Neural cell (in vitro differentiated cells): ENCODE measurements around the gene RNU2-63P. TPM values are rescaled to one million over a fixed set of nuclear protein-coding genes. Genes with fewer than 3 reads are reported as not detected.
"Not testable (repeated sequence)": the region's sequence is repeated elsewhere in the genome, so short reads cannot be mapped to it uniquely, and the experiment has no call there.

Experiments
- H2AFZ ChIP-seq: fragments of 200-600, 300-800 bp; sonication (generic), shearing (Covaris generic); 2 replicates; pipeline ENCODE4 v1.6.0; 2014; ENCODE audit warnings: low read depth, mild to moderate bottlenecking, antibody characterized with exemption, low read length, moderate library complexity
- H3F3A ChIP-seq: fragments of 200-600 bp; shearing (Covaris generic); 2 replicates; pipeline ENCODE4 v1.6.1; 2016; ENCODE audit warnings: mild to moderate bottlenecking, moderate library complexity, mixed read lengths, antibody characterized with exemption, low read length; ENCODE audit not compliant: insufficient read depth, poor library complexity, severe bottlenecking
- H3K27ac ChIP-seq: fragments of 200-600, 300-800 bp; sonication (generic), shearing (Covaris generic); 2 replicates; pipeline ENCODE4 v1.5.1; 2014; ENCODE audit warnings: mild to moderate bottlenecking, low read length, moderate library complexity
- H3K27me3 ChIP-seq: fragments of 300-800, 200-600 bp; sonication (generic), shearing (Covaris generic); 2 replicates; pipeline ENCODE4 v1.6.0; 2014; ENCODE audit warnings: mild to moderate bottlenecking, low read depth, low read length, moderate library complexity; ENCODE audit not compliant: insufficient read depth
- H3K36me3 ChIP-seq: fragments of 300-800, 200-600 bp; sonication (generic), shearing (Covaris generic); 2 replicates; pipeline ENCODE4 v1.5.1; 2014; ENCODE audit warnings: mild to moderate bottlenecking, antibody characterized with exemption, low read length, moderate library complexity; ENCODE audit not compliant: insufficient read depth
- H3K4me2 ChIP-seq: fragments of 300-800, 200-600 bp; sonication (generic), shearing (Covaris generic); 2 replicates; pipeline ENCODE4 v1.6.0; 2014; ENCODE audit warnings: mild to moderate bottlenecking, low read length
- H3K4me3 ChIP-seq: fragments of 300-800, 200-600 bp; sonication (generic), shearing (Covaris generic); 2 replicates; pipeline ENCODE4 v1.5.1; 2014; ENCODE audit warnings: mild to moderate bottlenecking, low read length, moderate library complexity
- H3K79me2 ChIP-seq: fragments of 200-600 bp; shearing (Covaris generic); replicated peaks from 2 replicates; pipeline ENCODE4 v1.6.0; 2014; ENCODE audit warnings: mild to moderate bottlenecking, low read length, moderate library complexity; ENCODE audit not compliant: insufficient read depth
- H3K9ac ChIP-seq: fragments of 300-800, 200-600 bp; sonication (generic), shearing (Covaris generic); 2 replicates; pipeline ENCODE4 v1.6.1; 2016; ENCODE audit warnings: mild to moderate bottlenecking, low read length, mixed read lengths
- H3K9me2 ChIP-seq: fragments of 200-600 bp; shearing (Covaris generic); 2 replicates; pipeline ENCODE4 v1.6.1; 2016; ENCODE audit warnings: mild to moderate bottlenecking, low read length, mixed read lengths; ENCODE audit not compliant: insufficient read depth
- H3K9me3 ChIP-seq: fragments of 200-600, 300-800 bp; sonication (generic), shearing (Covaris generic); 2 replicates; pipeline ENCODE4 v1.6.1; 2016; ENCODE audit warnings: mild to moderate bottlenecking, mixed run types, low read length, moderate library complexity, mixed read lengths
- H4K20me1 ChIP-seq: fragments of 200-600 bp; shearing (Covaris generic); 2 replicates; pipeline ENCODE4 v1.6.1; 2016; ENCODE audit warnings: mild to moderate bottlenecking, mixed run types; ENCODE audit not compliant: insufficient read depth
- CTCF ChIP-seq: fragments of 450-650 bp; IDR thresholded peaks from 2 replicates; pipeline ENCODE4 v1.5.1; 2014; ENCODE audit warnings: antibody characterized with exemption, mild to moderate bottlenecking, moderate library complexity; ENCODE audit not compliant: poor library complexity, severe bottlenecking
- EP300 ChIP-seq: fragments of 450-650 bp; conservative IDR thresholded peaks from 2 replicates; pipeline ENCODE4 v1.6.1; 2014; ENCODE audit warnings: antibody characterized with exemption, mild to moderate bottlenecking, moderate library complexity; ENCODE audit not compliant: poor library complexity, severe bottlenecking
- EZH2 ChIP-seq: fragments of 200-600, 300-800 bp; shearing (Covaris generic), sonication (generic); IDR thresholded peaks from 2 replicates; pipeline ENCODE4 v1.6.1; 2014; ENCODE audit warnings: antibody characterized with exemption, low read length, borderline replicate concordance, mild to moderate bottlenecking; ENCODE audit not compliant: insufficient read depth, poor library complexity, severe bottlenecking
- MXI1 ChIP-seq: fragments of 450-650 bp; conservative IDR thresholded peaks from 2 replicates; pipeline ENCODE4 v1.6.1; 2014; ENCODE audit warnings: antibody characterized with exemption, mild to moderate bottlenecking; ENCODE audit not compliant: poor library complexity, severe bottlenecking
- POLR2AphosphoS5 ChIP-seq: IDR thresholded peaks from 2 replicates; pipeline ENCODE4 v1.6.1; 2012
- RAD21 ChIP-seq: fragments of 450-650 bp; conservative IDR thresholded peaks from 2 replicates; pipeline ENCODE4 v1.6.1; 2014; ENCODE audit warnings: antibody characterized with exemption, mild to moderate bottlenecking, moderate library complexity
- REST ChIP-seq: IDR thresholded peaks from 2 replicates; pipeline ENCODE4 v1.6.1; 2012; ENCODE audit warnings: borderline replicate concordance
- SMC3 ChIP-seq: fragments of 450-650 bp; conservative IDR thresholded peaks from 2 replicates; pipeline ENCODE4 v1.6.1; 2014; ENCODE audit warnings: antibody characterized with exemption, mild to moderate bottlenecking, moderate library complexity; ENCODE audit not compliant: poor library complexity
- TAF1 ChIP-seq: IDR thresholded peaks from 2 replicates; pipeline ENCODE4 v1.6.1; 2012; ENCODE audit warnings: low read depth
- polyA plus RNA-seq: library from polyadenylated mRNA; depleted of rRNA; stranded (reverse); fragments of >200 nt; gene quantifications from 2 replicates; pipeline ENCODE4 v1.2.3, GENCODE V29; 2014

The RNU2-63P gene
- polyA plus RNA-seq, 1 donor from 2014 or later, result not detected

GRCh38 chr2:88048541-88048940, 32.2 kb upstream of the RNU2-63P start:
- H3K4me2 ChIP-seq, result no peak overlapping the region
- no peaks in the 10 kb centered on the region for H3K9me3 ChIP-seq
- no peak overlapping the region for H3K27ac ChIP-seq
- no peaks in the 10 kb centered on the region for H3K9me2 ChIP-seq
- no peak for TF ChIP-seq SMC3
- no peak for TF ChIP-seq CTCF
- TF ChIP-seq RAD21, result no peak
- TF ChIP-seq MXI1, result no peak
- TF ChIP-seq EP300, result no peak
- TF ChIP-seq TAF1, result no peak
- no peak for TF ChIP-seq REST
- TF ChIP-seq EZH2, result no peak
- no peak for TF ChIP-seq POLR2AphosphoS5
- H2AFZ ChIP-seq, result no peak overlapping the region
- no peaks in the 10 kb centered on the region for H4K20me1 ChIP-seq
- no peaks in the 10 kb centered on the region for H3K79me2 ChIP-seq
- H3K9ac ChIP-seq, result no peak overlapping the region
- no peak overlapping the region for H3K4me3 ChIP-seq
- H3F3A ChIP-seq, result no peaks in the 10 kb centered on the region
- H3K27me3 ChIP-seq, result no peaks in the 10 kb centered on the region
- H3K36me3 ChIP-seq, result no peaks in the 10 kb centered on the region

- not testable (repeated sequence) for H3F3A ChIP-seq, H3K27me3 ChIP-seq, H3K4me3 ChIP-seq, H4K20me1 ChIP-seq, H3K4me2 ChIP-seq, H3K9ac ChIP-seq, H3K9me3 ChIP-seq, H3K79me2 ChIP-seq, H3K36me3 ChIP-seq, H3K9me2 ChIP-seq, H2AFZ ChIP-seq, H3K27ac ChIP-seq
Measured at GRCh38 chr2:88045561-88045960, 29.2 kb upstream of the RNU2-63P start.

GRCh38 chr2:88042476-88042875, 26.1 kb upstream of the RNU2-63P start:
- no peak for TF ChIP-seq RAD21
- no peak for TF ChIP-seq TAF1
- no peak for TF ChIP-seq MXI1
- no peak for TF ChIP-seq EP300
- TF ChIP-seq SMC3, result no peak
- Histone ChIP-seq H3K79me2 (no peaks in the 10 kb centered on the region), H3K9ac (no peak overlapping the region)

More at GRCh38 chr2:88042476-88042875, 26.1 kb upstream of the RNU2-63P start:
- Histone ChIP-seq H3K4me2 (no peak overlapping the region), H3K36me3 (no peaks in the 10 kb centered on the region), H3K9me2 (no peaks in the 10 kb centered on the region), H3F3A (no peaks in the 10 kb centered on the region), H4K20me1 (no peaks in the 10 kb centered on the region), H3K27me3 (no peaks in the 10 kb centered on the region), H3K9me3 (no peaks in the 10 kb centered on the region), H2AFZ (no peak overlapping the region), H3K4me3 (no peak overlapping the region), H3K27ac (no peak overlapping the region)
